ENCODE measurements around the gene IL27RA.

Gene IL27RA

GRCh38 chr19:14090509-14091080, 59.0 kb downstream of the IL27RA start, which contains the start of gene SAMD1:
SAMD1 (minus strand) TSS chr19:14090751.
- DNase-seq, result peak; percentile 66

- peak; percentile 59 for DNase-seq
Measured at GRCh38 chr19:14091081-14091812, 59.7 kb downstream of the IL27RA start.

- DNase-seq, result no peak
Measured at GRCh38 chr19:14091813-14092462, 60.4 kb downstream of the IL27RA start.

GRCh38 chr19:14093117-14093823, 61.7 kb downstream of the IL27RA start:
- no peak for DNase-seq

GRCh38 chr19:14094854-14095253, 63.3 kb downstream of the IL27RA start:
- DNase-seq, result no peak

- DNase-seq, result no peak
Measured at GRCh38 chr19:14096272-14096992, 64.9 kb downstream of the IL27RA start.

- DNase-seq, result no peak
Measured at GRCh38 chr19:14097532-14098151, 66.1 kb downstream of the IL27RA start.

GRCh38 chr19:14101003-14101545, 69.5 kb downstream of the IL27RA start:
- DNase-seq, result no peak

- no peak for DNase-seq
Measured at GRCh38 chr19:14102102-14102696, 70.6 kb downstream of the IL27RA start.

- DNase-seq, result no peak
Measured at GRCh38 chr19:14102756-14103155, 71.2 kb downstream of the IL27RA start.

Data from NCI-H1092 treated with DMSO at 0.1 percent for 48 hours (cell line).